SK-N-SH treated with all-trans-retinoic acid at 6 μM for 48 hours (cell line): ENCODE data around the gene CREBBP.

Experiments
- ATAC-seq: fragments of 200-7000 bp; cut with Tn5 transposase; 3 replicates; pipeline ENCODE4 v1.9.1; 2020; ENCODE audit warnings: mild to moderate bottlenecking, moderate library complexity
- ARNTL ChIP-seq: fragments of 450-650 bp; formaldehyde crosslinking; IDR thresholded peaks from 2 replicates; pipeline ENCODE4 v1.5.0; 2020; ENCODE audit warnings: low read depth, mild to moderate bottlenecking, moderate library complexity, borderline replicate concordance
- CSDC2 ChIP-seq: fragments of 250-450 bp; sonication (Bioruptor Pico); IDR thresholded peaks from 2 replicates; pipeline ENCODE4 v1.5.0; 2020; ENCODE audit warnings: mild to moderate bottlenecking, moderate library complexity
- ESRRG ChIP-seq: fragments of 250-450 bp; sonication (Bioruptor Pico); IDR thresholded peaks from 2 replicates; pipeline ENCODE4 v1.6.1; 2021; ENCODE audit warnings: mild to moderate bottlenecking
- GLIS3 ChIP-seq: fragments of 250-450 bp; sonication (Bioruptor Pico); IDR thresholded peaks from 2 replicates; pipeline ENCODE4 v1.5.0; 2020; ENCODE audit warnings: mild to moderate bottlenecking, moderate library complexity
- OSR1 ChIP-seq: fragments of 250-450 bp; sonication (Bioruptor Pico); IDR thresholded peaks from 2 replicates; pipeline ENCODE4 v1.8.0; 2022; ENCODE audit warnings: moderate library complexity, mild to moderate bottlenecking, inconsistent platforms
- PPARA ChIP-seq: fragments of 250-450 bp; sonication (Bioruptor Pico); IDR thresholded peaks from 2 replicates; pipeline ENCODE4 v1.5.0; 2020; ENCODE audit warnings: mild to moderate bottlenecking, borderline replicate concordance
- RARB ChIP-seq: fragments of 250-450 bp; sonication (Bioruptor Pico); IDR thresholded peaks from 2 replicates; pipeline ENCODE4 v1.8.0; 2021; ENCODE audit warnings: mild to moderate bottlenecking, moderate library complexity
- SNAI2 ChIP-seq: fragments of 250-450 bp; sonication (Bioruptor Pico); IDR thresholded peaks from 2 replicates; pipeline ENCODE4 v1.5.0; 2020; ENCODE audit warnings: mild to moderate bottlenecking, moderate library complexity
- TCF4 ChIP-seq: fragments of 250-450 bp; sonication (Bioruptor Pico); IDR thresholded peaks from 2 replicates; pipeline ENCODE4 v1.8.0; 2021; ENCODE audit warnings: mild to moderate bottlenecking, moderate library complexity, borderline replicate concordance
- TOX ChIP-seq: fragments of 250-450 bp; sonication (Bioruptor Pico); IDR thresholded peaks from 2 replicates; pipeline ENCODE4 v1.8.0; 2021; ENCODE audit warnings: mild to moderate bottlenecking, moderate library complexity, borderline replicate concordance
- ZC3H10 ChIP-seq: fragments of 250-450 bp; sonication (Bioruptor Pico); IDR thresholded peaks from 2 replicates; pipeline ENCODE4 v1.5.1; 2021; ENCODE audit warnings: mild to moderate bottlenecking, moderate library complexity
- ZFP3 ChIP-seq: fragments of 250-450 bp; sonication (Bioruptor Pico); IDR thresholded peaks from 2 replicates; pipeline ENCODE4 v1.5.0; 2020; ENCODE audit warnings: mild to moderate bottlenecking, moderate library complexity
- ZFP30 ChIP-seq: fragments of 450-650 bp; formaldehyde crosslinking; IDR thresholded peaks from 2 replicates; pipeline ENCODE4 v1.5.0; 2022; ENCODE audit warnings: mild to moderate bottlenecking, moderate library complexity
- ZNF565 ChIP-seq: fragments of 450-650 bp; formaldehyde crosslinking; conservative IDR thresholded peaks from 2 replicates; pipeline ENCODE4 v1.5.0; 2020; ENCODE audit warnings: low read depth, mild to moderate bottlenecking, moderate library complexity
- ZNF70 ChIP-seq: fragments of 450-650 bp; formaldehyde crosslinking; IDR thresholded peaks from 2 replicates; pipeline ENCODE4 v1.5.0; 2020; ENCODE audit warnings: mild to moderate bottlenecking, moderate library complexity
- ZNF8 ChIP-seq: fragments of 450-650 bp; formaldehyde crosslinking; IDR thresholded peaks from 2 replicates; pipeline ENCODE4 v1.5.0; 2020; ENCODE audit warnings: mild to moderate bottlenecking, moderate library complexity
- TF ChIP-seq, protein P1 (sequence below): fragments of 250-450 bp; sonication (Bioruptor Pico); IDR thresholded peaks from 2 replicates; pipeline ENCODE4 v1.8.0; 2021; ENCODE audit warnings: low read depth, mild to moderate bottlenecking, moderate library complexity, borderline replicate concordance
- TF ChIP-seq, protein P2 (sequence below): fragments of 250-450 bp; sonication (Bioruptor Pico); IDR thresholded peaks from 2 replicates; pipeline ENCODE4 v1.8.0; 2020; ENCODE audit warnings: mild to moderate bottlenecking, moderate library complexity, borderline replicate concordance
- TF ChIP-seq, protein P3 (sequence below): fragments of 250-450 bp; sonication (Bioruptor Pico); IDR thresholded peaks from 2 replicates; pipeline ENCODE4 v1.5.1; 2021; ENCODE audit warnings: mild to moderate bottlenecking, moderate library complexity
- TF ChIP-seq, protein P4 (sequence below): fragments of 250-450 bp; sonication (Bioruptor Pico); IDR thresholded peaks from 2 replicates; pipeline ENCODE4 v1.5.1; 2020; ENCODE audit warnings: low read depth, mild to moderate bottlenecking, moderate library complexity

Gene CREBBP

DNA sequence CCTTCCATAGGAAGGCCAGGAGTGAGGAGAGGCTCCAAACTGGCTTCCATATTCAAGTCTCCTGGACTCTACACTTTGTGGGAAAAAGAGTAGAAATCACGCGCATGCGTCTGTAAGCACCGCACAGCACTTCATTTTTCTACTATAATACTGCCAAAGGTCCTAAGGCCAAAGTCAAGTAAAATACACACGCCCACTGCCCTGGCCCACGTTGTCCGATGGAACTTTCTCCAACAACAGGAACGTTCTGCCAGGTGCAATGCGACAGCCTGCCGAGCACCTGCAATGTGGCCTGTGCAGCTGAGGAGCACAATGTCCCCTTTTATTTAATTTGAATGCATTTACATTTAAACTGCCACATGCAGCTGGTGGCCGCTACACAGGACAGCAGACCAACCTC is 202.5 kb downstream of the CREBBP start:
- ATAC-seq, result no peak
- TF ChIP-seq ZNF8 (CRISPR knock-in tag) (no peak), OSR1 (CRISPR knock-in tag) (no peak)

DNA sequence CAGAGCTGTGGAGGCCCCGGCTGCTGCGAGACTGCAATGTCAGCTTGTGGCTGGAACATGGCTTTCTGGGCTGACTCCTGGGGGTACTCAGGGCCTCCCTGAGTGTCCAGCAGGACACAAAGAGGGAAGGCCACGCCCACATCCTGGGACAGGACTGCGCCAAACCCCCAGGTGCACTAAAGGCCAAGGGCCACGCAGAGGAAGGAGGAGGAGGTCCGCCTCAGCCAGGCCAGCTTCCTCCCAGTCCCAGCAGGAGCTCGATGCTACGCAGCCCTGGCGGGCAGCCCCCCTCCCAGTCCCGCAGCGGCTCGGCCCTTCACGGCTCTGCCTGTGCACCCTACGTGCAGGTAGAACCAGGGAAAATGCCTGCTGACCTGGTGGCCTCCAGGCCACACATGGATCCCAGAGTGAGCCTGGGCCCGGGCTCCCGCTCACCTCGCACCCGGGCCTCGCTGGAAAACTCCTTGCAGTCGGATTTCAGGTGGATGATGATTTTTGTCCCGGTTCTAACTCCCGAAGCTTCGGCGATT is 204.8 kb downstream of the CREBBP start:
- TF ChIP-seq, protein P1, sequence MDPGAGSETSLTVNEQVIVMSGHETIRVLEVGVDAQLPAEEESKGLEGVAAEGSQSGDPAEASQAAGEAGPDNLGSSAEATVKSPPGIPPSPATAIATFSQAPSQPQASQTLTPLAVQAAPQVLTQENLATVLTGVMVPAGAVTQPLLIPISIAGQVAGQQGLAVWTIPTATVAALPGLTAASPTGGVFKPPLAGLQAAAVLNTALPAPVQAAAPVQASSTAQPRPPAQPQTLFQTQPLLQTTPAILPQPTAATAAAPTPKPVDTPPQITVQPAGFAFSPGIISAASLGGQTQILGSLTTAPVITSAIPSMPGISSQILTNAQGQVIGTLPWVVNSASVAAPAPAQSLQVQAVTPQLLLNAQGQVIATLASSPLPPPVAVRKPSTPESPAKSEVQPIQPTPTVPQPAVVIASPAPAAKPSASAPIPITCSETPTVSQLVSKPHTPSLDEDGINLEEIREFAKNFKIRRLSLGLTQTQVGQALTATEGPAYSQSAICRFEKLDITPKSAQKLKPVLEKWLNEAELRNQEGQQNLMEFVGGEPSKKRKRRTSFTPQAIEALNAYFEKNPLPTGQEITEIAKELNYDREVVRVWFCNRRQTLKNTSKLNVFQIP, result no peak
- no peak for TF ChIP-seq GLIS3
- no peak for TF ChIP-seq ZNF70 (CRISPR knock-in tag)
- no peak for TF ChIP-seq ZNF565 (CRISPR knock-in tag)
- no peak for TF ChIP-seq ZC3H10 (CRISPR knock-in tag)
- no peak for TF ChIP-seq ARNTL
- no peak for TF ChIP-seq CSDC2 (CRISPR knock-in tag)
- TF ChIP-seq SNAI2, result no peak
- TF ChIP-seq ZNF8 (CRISPR knock-in tag), result no peak
- TF ChIP-seq, protein P2, sequence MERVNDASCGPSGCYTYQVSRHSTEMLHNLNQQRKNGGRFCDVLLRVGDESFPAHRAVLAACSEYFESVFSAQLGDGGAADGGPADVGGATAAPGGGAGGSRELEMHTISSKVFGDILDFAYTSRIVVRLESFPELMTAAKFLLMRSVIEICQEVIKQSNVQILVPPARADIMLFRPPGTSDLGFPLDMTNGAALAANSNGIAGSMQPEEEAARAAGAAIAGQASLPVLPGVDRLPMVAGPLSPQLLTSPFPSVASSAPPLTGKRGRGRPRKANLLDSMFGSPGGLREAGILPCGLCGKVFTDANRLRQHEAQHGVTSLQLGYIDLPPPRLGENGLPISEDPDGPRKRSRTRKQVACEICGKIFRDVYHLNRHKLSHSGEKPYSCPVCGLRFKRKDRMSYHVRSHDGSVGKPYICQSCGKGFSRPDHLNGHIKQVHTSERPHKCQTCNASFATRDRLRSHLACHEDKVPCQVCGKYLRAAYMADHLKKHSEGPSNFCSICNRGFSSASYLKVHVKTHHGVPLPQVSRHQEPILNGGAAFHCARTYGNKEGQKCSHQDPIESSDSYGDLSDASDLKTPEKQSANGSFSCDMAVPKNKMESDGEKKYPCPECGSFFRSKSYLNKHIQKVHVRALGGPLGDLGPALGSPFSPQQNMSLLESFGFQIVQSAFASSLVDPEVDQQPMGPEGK, result no peak
- no peak for TF ChIP-seq RARB (CRISPR knock-in tag)
- no peak for TF ChIP-seq OSR1 (CRISPR knock-in tag)
- no peak for TF ChIP-seq ZFP3 (CRISPR knock-in tag)
- no peak for TF ChIP-seq ESRRG (CRISPR knock-in tag)
- TF ChIP-seq ZFP30 (CRISPR knock-in tag), result no peak
- TF ChIP-seq PPARA (CRISPR knock-in tag), result no peak
- TF ChIP-seq, protein P3, sequence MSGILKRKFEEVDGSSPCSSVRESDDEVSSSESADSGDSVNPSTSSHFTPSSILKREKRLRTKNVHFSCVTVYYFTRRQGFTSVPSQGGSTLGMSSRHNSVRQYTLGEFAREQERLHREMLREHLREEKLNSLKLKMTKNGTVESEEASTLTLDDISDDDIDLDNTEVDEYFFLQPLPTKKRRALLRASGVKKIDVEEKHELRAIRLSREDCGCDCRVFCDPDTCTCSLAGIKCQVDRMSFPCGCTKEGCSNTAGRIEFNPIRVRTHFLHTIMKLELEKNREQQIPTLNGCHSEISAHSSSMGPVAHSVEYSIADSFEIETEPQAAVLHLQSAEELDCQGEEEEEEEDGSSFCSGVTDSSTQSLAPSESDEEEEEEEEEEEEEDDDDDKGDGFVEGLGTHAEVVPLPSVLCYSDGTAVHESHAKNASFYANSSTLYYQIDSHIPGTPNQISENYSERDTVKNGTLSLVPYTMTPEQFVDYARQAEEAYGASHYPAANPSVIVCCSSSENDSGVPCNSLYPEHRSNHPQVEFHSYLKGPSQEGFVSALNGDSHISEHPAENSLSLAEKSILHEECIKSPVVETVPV (CRISPR knock-in tag), result no peak
- TF ChIP-seq TOX (CRISPR knock-in tag), result no peak
- no peak for TF ChIP-seq TCF4 (CRISPR knock-in tag)
- TF ChIP-seq, protein P4, sequence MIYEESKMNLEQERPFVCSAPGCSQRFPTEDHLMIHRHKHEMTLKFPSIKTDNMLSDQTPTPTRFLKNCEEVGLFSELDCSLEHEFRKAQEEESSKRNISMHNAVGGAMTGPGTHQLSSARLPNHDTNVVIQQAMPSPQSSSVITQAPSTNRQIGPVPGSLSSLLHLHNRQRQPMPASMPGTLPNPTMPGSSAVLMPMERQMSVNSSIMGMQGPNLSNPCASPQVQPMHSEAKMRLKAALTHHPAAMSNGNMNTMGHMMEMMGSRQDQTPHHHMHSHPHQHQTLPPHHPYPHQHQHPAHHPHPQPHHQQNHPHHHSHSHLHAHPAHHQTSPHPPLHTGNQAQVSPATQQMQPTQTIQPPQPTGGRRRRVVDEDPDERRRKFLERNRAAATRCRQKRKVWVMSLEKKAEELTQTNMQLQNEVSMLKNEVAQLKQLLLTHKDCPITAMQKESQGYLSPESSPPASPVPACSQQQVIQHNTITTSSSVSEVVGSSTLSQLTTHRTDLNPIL (CRISPR knock-in tag), result no peak
- no peak for ATAC-seq
